ENCODE measurements around the gene PRRG1. TPM values are rescaled to one million over a fixed set of nuclear protein-coding genes. Genes with fewer than 3 reads are reported as not detected.

The PRRG1 gene
- total RNA-seq, 1 experiment from 2014 or later: 12.8 TPM

- no TSS peak for BruUV-seq (replicated peaks)
- Histone ChIP-seq H4K20me1 (ENCODE audit: low read length) (peaks cover 8% of the 10 kb centered on the region; the same call in 1 of the 2 replicates), H3F3A (ENCODE audit: low read length, unreplicated experiment) (no peaks in the 10 kb centered on the region), H3K4me1 (ENCODE audit: insufficient read depth, low read length) (peaks cover 25% of the 10 kb centered on the region), H3K9me3 (ENCODE audit: low read length) (no peaks in the 10 kb centered on the region), H3K27me3 (ENCODE audit: low read length) (no peaks in the 10 kb centered on the region), H3K27ac (ENCODE audit: low read length) (no peak overlapping the region), H3K36me3 (ENCODE audit: low read depth, low read length) (no peaks in the 10 kb centered on the region), H3K9ac (ENCODE audit: low read length) (no peak overlapping the region), H3K9me2 (replicated peaks; ENCODE audit: low read length) (no peaks in the 10 kb centered on the region), H3K79me2 (ENCODE audit: low read length) (peaks cover 85% of the 10 kb centered on the region), H3K4me2 (ENCODE audit: low read length) (no peak overlapping the region), H2AFZ (ENCODE audit: low read length) (no peak overlapping the region), H3K4me3 (ENCODE audit: low read length) (no peak overlapping the region)
- intact Hi-C loops (cut with micrococcal nuclease): no loop called here
- ChIA-PET POLR2A (ENCODE audit: unreplicated experiment) (no interaction called here), CTCF (no interaction called here)
- ATAC-seq (no peak), DNase-seq (no peak)
- TF ChIP-seq EZH2 (IDR thresholded peaks at IDR 0.05; ENCODE audit: low read length, unreplicated experiment): no peak
- no peak for TF ChIP-seq EZH2phosphoT487 (IDR thresholded peaks at IDR 0.05; ENCODE audit: borderline replicate concordance, low read length)
- no peak for TF ChIP-seq CTCF (conservative IDR thresholded peaks at IDR 0.05; ENCODE audit: low read depth, low read length)
These were observed 29.7 kb downstream of the PRRG1 start for GRCh38 chrX:37378830-37379229.

GRCh38 chrX:37380256-37380655 is 31.1 kb downstream of the PRRG1 start:
- no peaks in the 10 kb centered on the region for H3F3A ChIP-seq (ENCODE audit: low read length, unreplicated experiment)
- no peaks in the 10 kb centered on the region for H3K27me3 ChIP-seq (ENCODE audit: low read length)
- H3K4me2 ChIP-seq (ENCODE audit: low read length): 0 out of 2 replicates have a peak overlapping the region, but pooled peaks have one; percentile 4
- no TSS peak for BruUV-seq (replicated peaks)
- no peak overlapping the region for H2AFZ ChIP-seq (ENCODE audit: low read length)
- H3K4me1 ChIP-seq (ENCODE audit: insufficient read depth, low read length): peaks cover 25% of the 10 kb centered on the region
- ATAC-seq (peak; percentile 15; the same call in 1 of the 2 replicates), DNase-seq (peak; percentile 30)
- H3K4me3 ChIP-seq (ENCODE audit: low read length): no peak overlapping the region
- no peak overlapping the region for H3K9ac ChIP-seq (ENCODE audit: low read length)
- POLR2A ChIA-PET (ENCODE audit: unreplicated experiment): no interaction called here
- no peaks in the 10 kb centered on the region for H3K9me3 ChIP-seq (ENCODE audit: low read length)
- no peak for TF ChIP-seq EZH2phosphoT487 (IDR thresholded peaks at IDR 0.05; ENCODE audit: borderline replicate concordance, low read length)
- no peak for TF ChIP-seq EZH2 (IDR thresholded peaks at IDR 0.05; ENCODE audit: low read length, unreplicated experiment)
- TF ChIP-seq CTCF (conservative IDR thresholded peaks at IDR 0.05; ENCODE audit: low read depth, low read length): no peak
- H3K27ac ChIP-seq (ENCODE audit: low read length): no peak overlapping the region
- peaks cover 83% of the 10 kb centered on the region for H3K79me2 ChIP-seq (ENCODE audit: low read length)
- intact Hi-C loops (cut with micrococcal nuclease): no loop called here
- CTCF ChIA-PET: no interaction called here
- H3K36me3 ChIP-seq (ENCODE audit: low read depth, low read length): no peaks in the 10 kb centered on the region
- H3K9me2 ChIP-seq (replicated peaks; ENCODE audit: low read length): no peaks in the 10 kb centered on the region
- H4K20me1 ChIP-seq (ENCODE audit: low read length): peaks cover 8% of the 10 kb centered on the region; the same call in 1 of the 2 replicates

GRCh38 chrX:37380924-37381323 is 31.8 kb downstream of the PRRG1 start:
- no peaks in the 10 kb centered on the region for H3K9me2 ChIP-seq (replicated peaks; ENCODE audit: low read length)
- TF ChIP-seq EZH2phosphoT487 (IDR thresholded peaks at IDR 0.05; ENCODE audit: borderline replicate concordance, low read length) (no peak), EZH2 (IDR thresholded peaks at IDR 0.05; ENCODE audit: low read length, unreplicated experiment) (no peak), CTCF (conservative IDR thresholded peaks at IDR 0.05; ENCODE audit: low read depth, low read length) (no peak)
- no peaks in the 10 kb centered on the region for H3K36me3 ChIP-seq (ENCODE audit: low read depth, low read length)
- ATAC-seq (peak; percentile 89), DNase-seq (peak; percentile 94)
- peak overlapping the region; percentile 80 for H3K4me2 ChIP-seq (ENCODE audit: low read length)
- intact Hi-C loops (cut with micrococcal nuclease): no loop called here
- H3F3A ChIP-seq (ENCODE audit: low read length, unreplicated experiment): no peaks in the 10 kb centered on the region
- peak overlapping the region; percentile 37; the same call in 1 of the 2 replicates for H3K4me3 ChIP-seq (ENCODE audit: low read length)
- peaks cover 8% of the 10 kb centered on the region; the same call in 1 of the 2 replicates for H4K20me1 ChIP-seq (ENCODE audit: low read length)
- H3K27ac ChIP-seq (ENCODE audit: low read length): 0 out of 2 replicates have a peak overlapping the region, but pooled peaks have one; percentile 19
- ChIA-PET CTCF (no interaction called here), POLR2A (ENCODE audit: unreplicated experiment) (no interaction called here)
- H3K27me3 ChIP-seq (ENCODE audit: low read length): no peaks in the 10 kb centered on the region
- BruUV-seq (replicated peaks): no TSS peak
- H3K9ac ChIP-seq (ENCODE audit: low read length): no peak overlapping the region
- H3K79me2 ChIP-seq (ENCODE audit: low read length): peaks cover 76% of the 10 kb centered on the region
- no peak overlapping the region for H2AFZ ChIP-seq (ENCODE audit: low read length)
- no peaks in the 10 kb centered on the region for H3K9me3 ChIP-seq (ENCODE audit: low read length)
- H3K4me1 ChIP-seq (ENCODE audit: insufficient read depth, low read length): peaks cover 25% of the 10 kb centered on the region

All from PC-3 (cell line).